GM19035 (cell line): Measurements from ENCODE around the gene RFX3.

Experiments used
- ATAC-seq: cut with Tn5 transposase; IDR thresholded peaks from one replicate; pipeline ENCODE4 v1.9.1; 2021; ENCODE audit not compliant: unreplicated experiment

Gene RFX3

DNA sequence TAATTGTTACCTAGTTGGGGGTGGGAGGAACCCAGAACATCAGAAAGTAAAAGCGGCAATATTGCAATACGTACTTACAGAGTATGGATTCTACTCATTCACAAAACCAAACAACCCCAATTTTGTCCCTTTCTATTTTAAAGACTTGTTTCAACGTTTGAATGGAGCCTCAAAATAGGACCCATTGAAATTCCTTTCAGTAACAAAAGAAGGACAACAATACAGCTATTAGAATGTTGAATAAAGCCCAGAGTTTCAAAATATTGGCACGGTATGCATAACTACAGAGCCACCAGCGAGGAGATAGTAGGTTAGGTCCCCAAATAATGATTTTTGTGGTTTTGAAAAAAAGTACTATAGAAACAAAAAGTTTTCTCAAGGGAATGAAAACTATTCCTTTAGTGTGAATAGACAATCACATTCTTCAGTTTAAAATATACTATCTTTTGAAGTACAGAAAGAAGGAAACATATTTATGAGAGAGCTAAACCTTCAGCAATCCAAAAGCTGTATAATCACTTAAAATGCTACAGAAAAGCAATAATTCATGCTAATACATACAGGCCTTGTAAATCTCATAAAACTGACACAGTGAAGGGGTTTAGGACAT lies 235.5 kb downstream of the RFX3 start:
- no peak for ATAC-seq

DNA sequence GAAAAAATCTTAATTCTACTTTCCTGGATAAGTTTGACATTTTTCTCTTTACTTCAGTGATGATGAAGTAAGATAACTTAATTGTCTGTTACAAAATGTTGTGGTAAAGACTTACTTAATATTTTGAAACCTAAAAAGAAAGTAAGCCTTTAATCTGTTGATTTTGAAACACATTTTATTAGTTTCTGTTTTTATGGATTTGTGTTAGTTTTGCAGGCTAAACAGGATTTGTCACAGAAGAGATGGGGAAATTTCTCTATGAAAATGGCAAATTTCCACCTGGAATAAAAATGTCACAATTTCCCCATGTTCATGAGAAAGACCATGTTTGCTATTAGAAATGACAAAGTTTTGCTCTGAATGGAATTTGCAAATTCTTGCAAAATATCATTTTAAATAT lies 237.1 kb downstream of the RFX3 start:
- ATAC-seq, result no peak

DNA sequence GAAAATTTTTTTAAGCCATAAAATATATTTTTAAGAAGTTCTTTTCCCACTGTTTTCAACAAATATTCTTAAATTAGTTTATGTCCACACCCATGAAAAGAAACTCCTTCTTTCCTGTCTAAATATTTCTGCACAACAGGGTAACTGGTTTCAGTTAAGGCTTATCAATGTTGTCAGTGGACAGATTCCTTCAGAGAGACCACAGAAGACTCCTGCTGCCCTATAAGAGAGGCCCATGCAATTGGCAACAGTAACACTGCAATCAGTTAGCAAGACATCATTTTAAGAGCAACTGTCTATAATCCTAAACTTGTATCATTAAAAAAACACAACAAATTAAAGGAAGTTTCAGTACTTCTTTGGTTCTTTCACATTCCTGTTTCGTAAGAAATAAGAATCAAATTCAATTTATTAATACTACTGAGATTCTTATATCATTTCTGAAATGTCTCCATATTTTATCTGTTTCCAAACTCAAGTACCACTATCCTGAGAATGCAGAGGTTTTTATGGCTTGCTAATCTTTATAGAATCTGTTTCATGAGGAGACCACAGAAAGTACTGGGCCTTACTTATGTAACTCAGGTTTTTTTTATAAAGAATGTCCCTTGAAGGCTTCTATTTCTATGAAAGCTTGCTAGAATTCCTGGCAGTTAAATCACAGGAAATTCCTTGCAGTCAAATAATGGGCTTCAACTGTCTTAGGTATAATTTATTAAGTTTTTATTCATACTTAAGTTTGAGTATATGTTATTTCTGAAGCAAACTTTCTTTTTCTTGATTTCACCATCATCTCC lies 240.2 kb downstream of the RFX3 start:
- ATAC-seq, result no peak

- no peak for ATAC-seq
Observed at GRCh38 chr9:3282365-3282764, 243.4 kb downstream of the RFX3 start.

DNA sequence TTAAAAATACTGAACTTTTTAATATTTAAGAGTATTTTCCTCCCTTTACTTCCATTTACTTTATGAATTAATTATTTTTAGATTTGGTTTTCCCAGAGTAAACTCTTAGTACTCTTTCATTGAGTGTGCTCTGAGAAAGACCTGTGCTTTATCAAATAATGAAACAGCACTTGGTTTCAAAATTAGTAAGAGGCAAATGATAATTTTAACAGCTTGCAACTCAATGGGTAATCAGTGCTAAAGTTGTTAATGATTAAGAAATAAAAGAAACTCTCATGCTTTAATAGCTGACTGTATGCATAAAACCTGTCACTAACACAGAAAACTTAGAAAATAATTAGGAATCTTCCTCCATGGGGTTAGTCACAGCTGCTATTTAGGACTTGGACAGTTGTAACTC lies 244.4 kb downstream of the RFX3 start:
- ATAC-seq, result peak; percentile 59

DNA sequence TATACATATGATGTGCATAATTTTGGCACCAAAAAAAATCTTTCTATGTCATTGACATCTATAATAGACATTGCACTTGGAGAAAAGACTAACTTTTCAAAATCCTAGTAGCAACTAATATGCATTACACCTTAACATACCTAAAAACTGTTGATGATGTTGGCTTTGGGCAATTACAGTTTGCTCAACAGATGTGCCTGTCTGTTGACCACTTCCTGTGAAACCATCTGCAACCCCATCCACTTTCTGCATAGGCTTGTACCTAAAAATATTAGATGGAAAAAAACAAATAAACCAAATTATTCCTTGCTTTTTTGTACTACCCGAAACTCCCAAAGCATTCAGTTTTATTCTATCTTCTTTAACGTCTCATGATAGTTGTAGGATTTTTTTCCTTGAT lies 248.6 kb downstream of the RFX3 start:
- no peak for ATAC-seq

GRCh38 chr9:3271581-3271980 lies 254.2 kb downstream of the RFX3 start:
- no peak for ATAC-seq

GRCh38 chr9:3271157-3271556 lies 254.6 kb downstream of the RFX3 start:
- no peak for ATAC-seq

GRCh38 chr9:3268223-3268622 lies 257.6 kb downstream of the RFX3 start:
- no peak for ATAC-seq

GRCh38 chr9:3263698-3264097 lies 262.1 kb downstream of the RFX3 start:
- ATAC-seq, result no peak

- no peak for ATAC-seq
Observed at GRCh38 chr9:3262826-3263529, 262.8 kb downstream of the RFX3 start.

DNA sequence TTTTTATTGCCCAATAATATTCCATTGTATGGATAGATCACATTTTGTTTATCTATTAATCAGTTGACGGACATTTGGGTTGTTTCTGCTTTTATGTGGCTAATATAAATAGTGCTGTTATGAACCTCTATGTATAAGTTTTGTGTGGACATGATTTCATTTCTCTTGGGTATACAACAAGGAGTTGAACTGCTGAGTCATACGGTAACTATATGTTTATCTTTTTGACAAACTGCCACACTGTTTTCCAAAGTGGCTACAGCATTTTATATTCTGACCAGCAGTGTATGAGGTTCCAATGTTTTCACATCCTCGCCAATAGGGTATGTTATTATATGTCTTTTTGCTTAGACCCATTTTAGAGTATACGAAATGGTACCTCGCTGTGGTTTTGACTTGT lies 264.3 kb downstream of the RFX3 start:
- no peak for ATAC-seq

DNA sequence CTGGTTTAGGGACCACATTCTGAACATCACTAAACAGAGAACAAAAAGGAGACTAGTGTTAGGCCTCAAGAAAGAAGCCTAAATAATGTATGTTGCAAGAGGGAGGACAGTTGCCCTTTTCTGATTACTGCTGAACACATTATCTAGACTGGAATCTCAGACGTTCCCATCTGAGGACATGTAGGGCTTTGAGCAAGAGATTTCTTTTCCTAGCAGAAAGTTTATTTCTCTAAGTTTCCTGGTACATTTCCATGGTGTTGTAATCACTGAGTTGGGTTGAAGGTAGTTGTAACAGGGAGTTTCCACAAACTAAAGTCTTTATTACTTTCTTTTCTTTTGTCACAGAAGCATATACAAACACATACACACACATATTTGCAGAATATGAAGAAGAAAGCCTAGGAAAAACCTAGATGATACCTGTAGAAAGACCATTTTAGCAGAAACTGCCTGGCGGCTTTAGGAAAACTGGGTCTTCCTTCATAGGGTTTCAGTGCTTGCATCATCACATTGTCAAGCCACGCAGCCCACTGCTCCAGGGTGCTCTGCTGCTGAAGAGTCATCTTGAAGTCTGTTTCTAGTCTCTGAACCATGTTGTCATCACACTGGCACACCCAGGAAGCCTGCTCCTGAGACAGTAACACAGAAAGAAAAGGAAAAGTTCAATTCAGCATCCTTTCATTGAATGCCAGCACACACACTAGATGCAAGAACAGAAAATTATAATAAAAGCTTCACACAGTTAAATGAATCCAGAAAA lies 269.1 kb downstream of the RFX3 start:
- no peak for ATAC-seq

DNA sequence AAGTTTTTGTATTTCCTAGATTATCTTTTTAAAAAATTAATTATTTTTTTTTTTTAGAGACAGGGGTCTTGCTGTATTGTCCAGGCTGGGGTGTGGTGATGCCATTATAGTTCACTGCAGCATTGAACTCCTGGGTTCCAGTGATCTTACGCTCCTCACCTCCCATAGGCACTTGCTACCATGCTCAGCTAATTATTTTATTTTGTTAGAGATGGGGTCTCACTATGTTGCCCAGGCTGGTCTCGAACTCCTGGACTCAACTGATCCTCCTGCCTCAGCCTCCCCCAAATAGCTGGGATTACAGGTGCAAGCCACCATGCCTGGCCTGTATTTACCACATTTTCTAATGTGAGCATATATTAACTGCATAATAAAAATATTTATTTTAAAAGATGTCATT lies 274.5 kb downstream of the RFX3 start:
- ATAC-seq, result no peak

- no peak for ATAC-seq
Observed at GRCh38 chr9:3250741-3251140, 275.1 kb downstream of the RFX3 start.

- ATAC-seq, result no peak
Observed at GRCh38 chr9:3247211-3247610, 278.6 kb downstream of the RFX3 start.

DNA sequence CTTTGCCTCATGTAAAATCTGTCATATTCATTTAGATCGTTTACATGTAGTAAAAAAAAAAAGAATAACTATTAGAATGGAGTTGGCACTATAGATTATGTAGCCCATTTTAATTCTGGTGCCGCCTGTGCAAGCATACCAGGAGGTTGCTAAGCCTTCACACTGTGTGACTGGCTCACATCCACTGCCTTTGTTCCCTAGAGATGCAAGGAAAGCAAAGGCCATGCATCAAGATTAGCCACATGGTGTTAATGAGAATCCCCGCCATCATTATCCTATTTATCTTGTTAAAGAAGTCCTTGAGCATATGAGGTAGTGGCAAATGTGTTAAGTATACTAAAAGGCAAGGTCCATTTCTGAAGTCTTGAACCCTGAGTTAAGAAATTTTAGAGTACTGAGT lies 279.6 kb downstream of the RFX3 start:
- ATAC-seq, result no peak

GRCh38 chr9:3244963-3245653 lies 280.7 kb downstream of the RFX3 start:
- no peak for ATAC-seq

DNA sequence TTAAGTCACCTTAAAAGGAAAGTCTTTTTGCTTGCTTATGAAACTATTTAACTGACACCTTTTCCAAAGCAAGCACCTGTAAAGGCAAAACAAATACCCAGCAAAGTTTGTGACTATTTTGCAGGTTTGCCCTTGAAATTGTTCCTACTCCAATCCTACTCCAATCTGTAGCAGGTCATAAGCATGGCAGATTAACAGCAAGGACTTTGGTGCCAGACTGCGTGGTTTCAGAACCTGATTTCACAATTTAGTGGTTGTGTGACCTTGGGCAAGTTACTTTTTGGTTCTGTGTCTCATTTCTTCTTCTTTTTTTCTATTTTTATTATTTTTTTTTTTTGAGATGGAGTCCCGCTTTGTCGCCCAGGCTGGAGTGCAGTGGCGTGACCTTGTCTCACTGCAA lies 282.1 kb downstream of the RFX3 start:
- ATAC-seq, result no peak

GRCh38 chr9:3241290-3241689 lies 284.5 kb downstream of the RFX3 start:
- no peak for ATAC-seq
